HG03064 (cell line): ENCODE results near the gene SREBF1.
"Not testable (repeated sequence)": the region's sequence is repeated elsewhere in the genome, so short reads cannot be mapped to it uniquely, and the experiment has no call there.

Source experiments
- ATAC-seq: cut with Tn5 transposase; IDR thresholded peaks from one replicate; pipeline ENCODE4 v1.9.1; 2021; ENCODE audit warnings: low read depth; ENCODE audit not compliant: unreplicated experiment

Gene SREBF1

GRCh38 chr17:17814162-17815061 lies 22.4 kb downstream of the SREBF1 start:
- no peak for ATAC-seq

- ATAC-seq: no peak
These were observed 23.1 kb downstream of the SREBF1 start for GRCh38 chr17:17813725-17814095.

- ATAC-seq: no peak
These were observed 23.6 kb downstream of the SREBF1 start for GRCh38 chr17:17813055-17813724.

- ATAC-seq: no peak
These were observed 24.4 kb downstream of the SREBF1 start for GRCh38 chr17:17812211-17813054.

- ATAC-seq: no peak
These were observed 25.2 kb downstream of the SREBF1 start for GRCh38 chr17:17811381-17812210.

GRCh38 chr17:17810895-17811248 lies 25.9 kb downstream of the SREBF1 start:
- no peak for ATAC-seq

- ATAC-seq: no peak
These were observed 26.5 kb downstream of the SREBF1 start for GRCh38 chr17:17810084-17810894.

- no peak for ATAC-seq
These were observed 27.2 kb downstream of the SREBF1 start for GRCh38 chr17:17809531-17810083.

- no peak for ATAC-seq
These were observed 27.9 kb downstream of the SREBF1 start for GRCh38 chr17:17808706-17809432.

GRCh38 chr17:17808200-17808599 lies 28.6 kb downstream of the SREBF1 start:
- ATAC-seq: not testable (repeated sequence)

- ATAC-seq: no peak
These were observed 29.3 kb downstream of the SREBF1 start for GRCh38 chr17:17807440-17807839.

- no peak for ATAC-seq
These were observed 30.0 kb downstream of the SREBF1 start for GRCh38 chr17:17806611-17807274.

- no peak for ATAC-seq
These were observed 30.8 kb downstream of the SREBF1 start for GRCh38 chr17:17806035-17806434.

GRCh38 chr17:17805575-17805974 lies 31.2 kb downstream of the SREBF1 start:
- ATAC-seq: no peak

- ATAC-seq: no peak
These were observed 32.8 kb downstream of the SREBF1 start for GRCh38 chr17:17804007-17804406.

- ATAC-seq: no peak
These were observed 34.8 kb downstream of the SREBF1 start for GRCh38 chr17:17801800-17802481.

- no peak for ATAC-seq
These were observed 36.2 kb downstream of the SREBF1 start for GRCh38 chr17:17800504-17801021.
